HG03064 (cell line): Measurements from ENCODE around the gene ARF6.
"Not testable (repeated sequence)": the region's sequence is repeated elsewhere in the genome, so short reads cannot be mapped to it uniquely, and the experiment has no call there.

Experiments used
- ATAC-seq: cut with Tn5 transposase; IDR thresholded peaks from one replicate; pipeline ENCODE4 v1.9.1; 2021; ENCODE audit warnings: low read depth; ENCODE audit not compliant: unreplicated experiment

Gene ARF6

GRCh38 chr14:49902679-49903246 lies 9.9 kb downstream of the ARF6 start:
- not testable (repeated sequence) for ATAC-seq

DNA sequence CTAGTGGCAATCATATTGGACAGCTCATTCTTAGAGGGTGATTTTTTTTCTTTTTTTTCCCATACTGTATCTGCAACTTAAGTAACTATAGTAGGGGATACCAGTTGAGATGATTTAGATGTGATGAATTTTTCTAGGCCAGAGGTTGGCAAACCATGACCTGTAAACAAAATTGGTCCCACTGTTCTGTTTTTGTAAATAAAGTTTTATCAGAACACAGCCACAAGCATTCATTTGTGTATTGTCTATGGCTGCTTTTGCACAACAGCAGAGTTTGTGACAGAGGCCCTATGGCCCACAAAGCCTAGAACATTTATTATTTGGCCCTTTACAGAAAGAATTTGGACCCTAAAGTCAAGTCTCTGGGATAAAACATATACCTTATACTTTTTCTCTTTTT lies 11.4 kb downstream of the ARF6 start:
- no peak for ATAC-seq

GRCh38 chr14:49905989-49906388 lies 13.1 kb downstream of the ARF6 start:
- no peak for ATAC-seq

DNA sequence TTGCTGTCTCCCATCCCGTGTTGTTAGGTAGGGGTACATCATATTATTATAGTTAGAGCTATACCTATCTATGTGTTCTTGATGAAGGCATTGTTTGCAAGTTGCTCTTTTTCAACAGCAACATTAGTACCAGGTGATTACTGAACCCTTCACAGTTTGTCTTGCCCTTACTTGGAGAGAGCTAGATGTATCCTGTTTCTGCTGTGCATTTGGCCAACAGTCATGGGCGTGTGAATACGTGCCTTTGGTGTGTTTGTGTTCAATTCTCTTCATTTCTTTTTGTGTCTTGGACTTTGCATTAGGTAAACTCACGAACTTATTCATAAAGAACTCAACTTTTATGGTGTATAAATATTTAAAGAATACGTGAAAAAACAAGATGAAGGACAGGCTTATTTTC lies 14.3 kb downstream of the ARF6 start:
- ATAC-seq, result no peak

GRCh38 chr14:49908433-49908782 lies 15.5 kb downstream of the ARF6 start:
- no peak for ATAC-seq

GRCh38 chr14:49909016-49909415 lies 16.1 kb downstream of the ARF6 start:
- ATAC-seq, result no peak

DNA sequence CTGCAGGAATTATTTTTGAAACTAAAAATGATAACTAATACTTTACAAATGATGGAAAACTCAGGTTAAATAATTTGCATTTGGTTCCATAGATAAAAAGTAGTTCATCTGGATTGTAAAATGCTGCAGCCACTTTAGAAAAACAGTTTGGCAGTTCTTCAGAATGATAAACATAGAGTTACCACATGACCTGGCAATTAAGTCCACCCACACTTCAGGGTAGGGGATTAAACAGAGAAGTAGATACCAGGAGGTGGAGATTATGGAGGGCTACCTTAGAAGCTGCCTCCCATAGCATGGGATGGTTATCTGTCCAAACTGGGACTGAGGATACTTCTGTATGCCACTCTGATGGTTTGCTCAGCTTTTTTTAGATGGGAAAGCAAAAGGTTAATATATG lies 22.2 kb downstream of the ARF6 start:
- ATAC-seq, result no peak

DNA sequence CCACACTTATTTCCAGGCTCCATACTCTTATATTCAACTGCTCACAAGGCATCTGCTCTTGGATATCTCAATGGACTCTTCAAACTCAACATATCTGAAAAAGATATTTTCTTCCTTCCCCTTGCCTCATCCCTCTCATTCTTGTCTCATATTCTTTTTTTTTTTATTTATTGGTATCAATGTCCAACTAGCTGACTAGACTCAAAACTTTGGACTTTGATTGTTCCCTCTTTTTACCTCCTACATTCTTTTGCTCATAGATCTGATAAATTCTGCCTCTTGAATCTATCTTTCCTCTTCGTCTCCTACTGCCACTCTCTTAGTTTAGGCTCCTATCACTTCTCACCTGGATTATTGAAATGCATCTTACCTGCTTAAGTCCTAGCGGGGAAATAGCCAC lies 25.8 kb downstream of the ARF6 start:
- no peak for ATAC-seq

DNA sequence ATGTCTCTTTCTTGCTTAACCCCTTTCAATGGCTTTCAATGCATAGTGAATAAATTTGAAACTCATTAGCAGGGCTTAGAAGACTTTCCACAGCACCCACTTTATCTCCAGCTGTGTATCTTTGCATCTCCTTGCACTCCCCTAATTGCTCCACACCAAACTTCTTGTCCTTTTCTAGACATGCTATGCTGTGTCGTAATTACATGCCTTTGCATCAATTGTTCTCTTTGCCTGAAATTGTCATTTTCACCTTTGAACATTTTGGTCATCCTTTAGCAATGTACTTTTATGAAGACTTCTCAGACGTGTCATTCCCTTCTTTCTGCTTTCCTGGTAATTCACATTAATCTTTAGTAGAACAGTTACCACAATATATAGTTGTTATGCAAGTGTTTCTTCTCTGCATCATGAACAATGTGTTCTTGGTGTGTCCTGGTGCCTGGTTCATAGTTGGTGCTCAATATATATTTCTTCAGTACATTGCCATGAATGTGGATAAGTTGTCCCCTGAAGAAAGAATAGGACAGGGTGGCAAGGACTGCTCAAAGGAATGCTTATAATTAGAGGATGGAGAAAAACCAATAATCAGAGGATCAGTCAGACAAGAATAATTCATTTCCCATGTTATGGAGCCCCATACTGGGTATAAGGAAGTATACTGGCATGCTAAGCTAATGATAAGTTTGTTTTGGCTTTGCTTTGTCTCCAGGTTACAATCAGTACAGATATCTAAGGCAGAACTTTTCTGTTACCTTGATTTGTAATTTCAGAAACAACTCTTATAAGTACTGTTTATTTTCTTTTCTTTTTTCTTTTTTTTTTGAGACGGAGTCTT lies 27.2 kb downstream of the ARF6 start:
- no peak for ATAC-seq

GRCh38 chr14:49920935-49921334 lies 28.1 kb downstream of the ARF6 start:
- no peak for ATAC-seq

GRCh38 chr14:49921401-49921800 lies 28.5 kb downstream of the ARF6 start:
- no peak for ATAC-seq

GRCh38 chr14:49923442-49923841 lies 30.6 kb downstream of the ARF6 start:
- ATAC-seq, result no peak

DNA sequence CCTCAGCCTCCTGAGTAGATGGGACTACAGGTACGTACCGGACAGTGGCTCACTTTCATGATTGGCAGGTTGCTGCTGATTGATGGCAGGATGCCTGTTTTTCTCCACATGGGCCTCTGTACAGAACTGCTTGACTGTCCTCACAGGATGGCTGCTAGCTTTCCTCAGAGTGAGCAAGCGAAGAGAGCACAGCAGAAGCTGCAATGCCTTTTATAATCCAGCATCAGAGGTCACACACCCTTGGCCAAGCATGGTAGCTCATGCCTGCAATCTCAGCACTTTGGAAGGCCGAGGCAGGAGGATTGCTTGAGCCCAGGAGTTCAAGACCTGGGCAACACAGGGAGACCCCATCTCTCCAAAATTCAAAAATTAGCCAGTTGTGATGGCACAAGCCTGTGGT lies 31.0 kb downstream of the ARF6 start:
- ATAC-seq, result no peak

- no peak for ATAC-seq
Measured at GRCh38 chr14:49924852-49925251, 32.0 kb downstream of the ARF6 start.

GRCh38 chr14:49926803-49927202 lies 33.9 kb downstream of the ARF6 start:
- no peak for ATAC-seq

DNA sequence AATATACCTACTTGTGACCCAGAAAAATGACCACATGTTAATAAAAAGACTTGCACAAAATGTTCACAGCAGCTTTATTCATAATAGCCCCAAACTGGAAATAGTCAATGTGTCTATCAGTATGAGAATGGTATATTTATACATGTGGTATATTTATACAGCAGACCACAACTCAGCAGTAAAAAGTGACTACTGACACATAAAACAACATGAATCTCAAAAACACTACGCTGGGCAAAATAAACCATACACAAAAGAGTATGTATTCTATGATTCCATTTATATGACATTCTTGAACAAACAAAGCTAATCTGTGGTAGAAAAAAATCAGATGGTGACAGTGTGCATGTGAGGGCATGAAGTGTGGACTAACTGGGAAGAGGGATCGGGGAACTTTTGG lies 35.1 kb downstream of the ARF6 start:
- ATAC-seq, result no peak

DNA sequence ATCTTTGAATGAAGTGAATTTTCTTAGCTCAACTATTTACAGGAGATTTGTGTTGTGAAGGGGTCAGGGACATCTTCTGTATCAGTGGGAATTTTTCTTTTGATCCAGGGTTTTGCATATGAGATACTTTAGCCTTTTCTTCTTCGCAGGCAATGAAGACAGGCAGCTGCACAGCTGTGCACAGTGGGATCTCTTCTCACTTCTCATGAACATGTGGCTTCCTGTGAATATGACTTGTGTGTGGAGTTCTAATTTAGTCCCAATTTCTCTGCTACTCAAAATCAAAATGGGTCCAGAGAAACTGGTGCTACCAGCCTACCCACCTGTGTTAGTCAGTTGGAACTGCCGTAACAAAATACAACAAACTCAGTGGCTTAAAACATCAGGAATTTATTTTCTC lies 37.8 kb downstream of the ARF6 start:
- ATAC-seq, result no peak

GRCh38 chr14:49931523-49931922 lies 38.6 kb downstream of the ARF6 start:
- ATAC-seq, result no peak

GRCh38 chr14:49933128-49933527 lies 40.2 kb downstream of the ARF6 start:
- no peak for ATAC-seq

GRCh38 chr14:49933704-49934103 lies 40.8 kb downstream of the ARF6 start:
- no peak for ATAC-seq

GRCh38 chr14:49934646-49935045 lies 41.8 kb downstream of the ARF6 start:
- no peak for ATAC-seq

DNA sequence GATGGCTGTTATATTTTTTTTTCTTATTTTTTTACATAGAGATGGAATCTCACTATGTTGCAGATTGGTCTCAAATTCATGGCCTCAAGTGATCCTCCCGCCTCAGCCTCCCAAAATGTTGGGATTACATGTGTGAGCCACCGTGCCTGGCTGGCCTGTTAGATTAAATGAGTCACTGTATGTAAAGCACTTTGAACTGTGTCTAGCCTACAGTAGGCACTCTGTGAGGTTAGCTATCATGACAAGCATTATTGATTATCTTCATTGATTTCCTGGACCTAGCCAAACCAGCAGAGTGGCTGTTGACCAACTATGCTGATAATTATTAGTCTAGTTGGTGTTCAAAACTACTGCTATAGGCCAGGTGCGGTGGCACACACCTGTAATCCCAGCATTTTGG lies 42.6 kb downstream of the ARF6 start:
- ATAC-seq, result no peak
